Fibroblast of lung (primary cell): Measurements from ENCODE around the gene APOA1. TPM values are rescaled to one million over a fixed set of nuclear protein-coding genes. Genes with fewer than 3 reads are reported as not detected.

Source experiments
- DNase-seq, 2 donors: peaks; one replicate each; pipeline versions ENCODE4 v3.0.0 to v3.0.0-alpha.2; 2010; ENCODE audit warnings: low read depth in 2 of 2
- H2AFZ ChIP-seq: 2 replicates; pipeline ENCODE4 v1.5.1; 2012; ENCODE audit warnings: low read length, control low read depth, inconsistent platforms
- H3K27ac ChIP-seq: 2 replicates; pipeline ENCODE4 v1.5.1; 2011; ENCODE audit warnings: low read length, control low read depth; ENCODE audit not compliant: insufficient read depth
- H3K27me3 ChIP-seq: 2 replicates; pipeline ENCODE4 v1.5.1; 2011; ENCODE audit warnings: mild to moderate bottlenecking, low read length; ENCODE audit not compliant: control insufficient read depth, insufficient read depth
- H3K36me3 ChIP-seq: 2 replicates; pipeline ENCODE4 v1.5.1; 2011; ENCODE audit warnings: low read length; ENCODE audit not compliant: control insufficient read depth, insufficient read depth
- H3K4me1 ChIP-seq: 2 replicates; pipeline ENCODE4 v1.5.1; 2011; ENCODE audit warnings: low read length; ENCODE audit not compliant: control insufficient read depth, insufficient read depth; ENCODE audit errors: extremely low read depth
- H3K4me2 ChIP-seq: 2 replicates; pipeline ENCODE4 v1.5.1; 2011; ENCODE audit warnings: low read length, control low read depth; ENCODE audit not compliant: insufficient read depth; ENCODE audit errors: extremely low read depth
- H3K4me3 ChIP-seq, 4 experiments: fragments of 200-600 bp in 1 of 4; sonication (generic) in 1 of 4; replicated peaks in 1 of 4; 2 replicates each; pipeline ENCODE4 v1.5.1; 2011 to 2016; ENCODE audit warnings: low read length in 4 of 4, low read depth in 3 of 4, mild to moderate bottlenecking in 3 of 4, control low read depth in 2 of 4, inconsistent platforms in 1 of 4, mixed read lengths in 1 of 4; ENCODE audit not compliant: insufficient read depth in 1 of 4; ENCODE audit errors: control extremely low read depth in 1 of 4
- H3K79me2 ChIP-seq: 2 replicates; pipeline ENCODE4 v1.5.1; 2012; ENCODE audit warnings: mild to moderate bottlenecking, low read length, inconsistent platforms; ENCODE audit not compliant: control insufficient read depth, insufficient read depth
- H3K9ac ChIP-seq: 2 replicates; pipeline ENCODE4 v1.5.1; 2011; ENCODE audit warnings: mild to moderate bottlenecking, low read length, control low read depth; ENCODE audit not compliant: insufficient read depth
- H3K9me3 ChIP-seq: 2 replicates; pipeline ENCODE4 v1.5.1; 2012; ENCODE audit warnings: low read depth, low read length; ENCODE audit not compliant: control insufficient read depth, insufficient read depth
- H4K20me1 ChIP-seq: 2 replicates; pipeline ENCODE4 v1.5.1; 2011; ENCODE audit warnings: low read length; ENCODE audit not compliant: control insufficient read depth, insufficient read depth; ENCODE audit errors: extremely low read depth
- CTCF ChIP-seq, 2 donors: IDR thresholded peaks in 1 of 2; conservative IDR thresholded peaks in 1 of 2; 1 replicate in 1 of 2; 2 replicates in 1 of 2; pipeline ENCODE4 v1.5.1; 2011 to 2012; ENCODE audit warnings: low read length in 2 of 2, control low read depth in 1 of 2, inconsistent platforms in 1 of 2, low read depth in 1 of 2, mild to moderate bottlenecking in 1 of 2
- EZH2 ChIP-seq: IDR thresholded peaks from 2 replicates; pipeline ENCODE4 v1.5.1; 2012; ENCODE audit warnings: low read length, control low read depth, mild to moderate bottlenecking; ENCODE audit errors: missing control alignments
- polyA plus RNA-seq, 2 donors: library from polyadenylated mRNA; depleted of rRNA in 1 of 2; stranded (reverse) in 1 of 2; unstranded in 1 of 2; fragments of >200 nt; gene quantifications; 2 replicates each; pipeline ENCODE4 v1.2.1, GENCODE V29; 2011 to 2012; ENCODE audit warnings: missing spikeins in 1 of 2
- total RNA-seq: library from RNA; depleted of rRNA; stranded (reverse); fragments of >200 nt; gene quantifications from 2 replicates; pipeline ENCODE4 v1.2.1, GENCODE V29; 2014

Gene APOA1
- total and polyA plus RNA-seq, 2 donors (not counting 1 experiment from before 2014, with no cell fraction given): 0.05 TPM; not detected in 1

DNA sequence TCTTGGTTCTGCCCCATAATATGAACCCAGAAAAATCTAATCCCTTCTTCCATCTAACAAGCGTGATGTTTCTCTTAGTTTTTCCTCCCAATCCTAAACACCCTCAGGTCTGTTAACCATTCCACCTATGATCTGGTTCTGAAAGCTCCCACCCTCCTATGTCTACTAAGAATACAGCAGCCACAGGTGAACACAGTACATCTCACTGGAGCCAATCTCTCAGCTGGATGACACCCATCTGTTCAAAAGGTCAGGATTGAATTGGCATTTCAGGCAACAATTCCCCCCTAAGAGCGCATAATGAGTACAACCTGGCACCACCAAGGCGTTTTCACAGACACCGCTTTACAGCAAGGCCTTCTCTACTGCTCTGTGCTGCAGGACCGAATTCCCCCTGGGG lies 19.0 kb upstream of the APOA1 start:
- Histone ChIP-seq H3K27me3 (no peaks in the 10 kb centered on the region), H3K79me2 (no peaks in the 10 kb centered on the region), H3K4me1 (peaks cover 22% of the 10 kb centered on the region), H2AFZ (no peak overlapping the region), H4K20me1 (no peaks in the 10 kb centered on the region), H3K9me3 (no peaks in the 10 kb centered on the region), H3K36me3 (peaks cover 15% of the 10 kb centered on the region), H3K4me3 (no peak overlapping the region), H3K4me2 (no peak overlapping the region), H3K27ac (no peak overlapping the region), H3K9ac (no peak overlapping the region)
- no peak for DNase-seq
- no peak for TF ChIP-seq EZH2
- TF ChIP-seq CTCF (conservative IDR thresholded peaks at IDR 0.05 in 1 of 2, IDR thresholded peaks at IDR 0.05 in 1 of 2; ENCODE audit: low read depth in 1 of 2, low read length in 2 of 2): no peak

GRCh38 chr11:116855413-116855812 lies 18.0 kb upstream of the APOA1 start:
- Histone ChIP-seq H3K9me3 (no peaks in the 10 kb centered on the region), H3K4me2 (no peak overlapping the region), H3K79me2 (no peaks in the 10 kb centered on the region), H3K4me3 (no peak overlapping the region), H3K4me1 (peaks cover 22% of the 10 kb centered on the region), H3K36me3 (peaks cover 11% of the 10 kb centered on the region), H3K27ac (no peak overlapping the region), H3K27me3 (no peaks in the 10 kb centered on the region), H4K20me1 (no peaks in the 10 kb centered on the region), H2AFZ (no peak overlapping the region), H3K9ac (no peak overlapping the region)
- TF ChIP-seq CTCF (conservative IDR thresholded peaks at IDR 0.05 in 1 of 2, IDR thresholded peaks at IDR 0.05 in 1 of 2; ENCODE audit: low read depth in 1 of 2, low read length in 2 of 2) (no peak), EZH2 (no peak)
- DNase-seq: no peak

GRCh38 chr11:116853461-116854073 lies 16.1 kb upstream of the APOA1 start:
- H3K9ac ChIP-seq: no peak overlapping the region
- H3K4me3 ChIP-seq: no peak overlapping the region
- H3K9me3 ChIP-seq: no peaks in the 10 kb centered on the region
- H2AFZ ChIP-seq: no peak overlapping the region
- peak; percentile 90 to 97 for DNase-seq
- H3K27ac ChIP-seq: peak overlapping the region; percentile 65
- no peaks in the 10 kb centered on the region for H4K20me1 ChIP-seq
- H3K4me1 ChIP-seq: peaks cover 22% of the 10 kb centered on the region
- peak overlapping the region; percentile 6 for H3K4me2 ChIP-seq
- H3K79me2 ChIP-seq: no peaks in the 10 kb centered on the region
- no peaks in the 10 kb centered on the region for H3K27me3 ChIP-seq
- peaks cover 5% of the 10 kb centered on the region for H3K36me3 ChIP-seq
- TF ChIP-seq EZH2: no peak
